ENCODE data around the gene RTRAF. TPM values are rescaled to one million over a fixed set of nuclear protein-coding genes. Genes with fewer than 3 reads are reported as not detected.

The RTRAF gene
- total and polyA plus RNA-seq, 2 of the 8 experiments (the other 6 are each of a cell fraction or from before 2014, with no cell fraction given) = 149 to 359 TPM

DNA sequence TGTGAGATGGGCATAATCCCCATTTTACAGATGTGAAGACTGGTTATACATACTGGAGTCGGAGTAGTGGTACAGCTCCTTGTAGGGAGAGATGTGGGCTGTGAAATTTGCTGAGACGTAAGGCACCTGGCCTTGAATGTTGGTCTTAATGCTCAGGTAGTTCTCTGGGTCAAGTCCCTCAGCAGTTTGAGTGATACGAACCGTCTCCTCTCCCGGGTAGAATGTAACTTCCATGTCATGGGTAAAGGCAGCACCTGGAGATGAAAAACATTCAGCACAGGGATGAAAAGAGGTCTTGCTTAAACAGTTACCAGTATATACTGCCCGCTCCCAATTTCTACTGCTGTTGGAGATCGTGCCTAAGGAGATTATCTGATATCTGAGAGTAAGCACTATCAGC is 51.3 kb downstream of the RTRAF start (continued):
- TF ChIP-seq, protein P1, sequence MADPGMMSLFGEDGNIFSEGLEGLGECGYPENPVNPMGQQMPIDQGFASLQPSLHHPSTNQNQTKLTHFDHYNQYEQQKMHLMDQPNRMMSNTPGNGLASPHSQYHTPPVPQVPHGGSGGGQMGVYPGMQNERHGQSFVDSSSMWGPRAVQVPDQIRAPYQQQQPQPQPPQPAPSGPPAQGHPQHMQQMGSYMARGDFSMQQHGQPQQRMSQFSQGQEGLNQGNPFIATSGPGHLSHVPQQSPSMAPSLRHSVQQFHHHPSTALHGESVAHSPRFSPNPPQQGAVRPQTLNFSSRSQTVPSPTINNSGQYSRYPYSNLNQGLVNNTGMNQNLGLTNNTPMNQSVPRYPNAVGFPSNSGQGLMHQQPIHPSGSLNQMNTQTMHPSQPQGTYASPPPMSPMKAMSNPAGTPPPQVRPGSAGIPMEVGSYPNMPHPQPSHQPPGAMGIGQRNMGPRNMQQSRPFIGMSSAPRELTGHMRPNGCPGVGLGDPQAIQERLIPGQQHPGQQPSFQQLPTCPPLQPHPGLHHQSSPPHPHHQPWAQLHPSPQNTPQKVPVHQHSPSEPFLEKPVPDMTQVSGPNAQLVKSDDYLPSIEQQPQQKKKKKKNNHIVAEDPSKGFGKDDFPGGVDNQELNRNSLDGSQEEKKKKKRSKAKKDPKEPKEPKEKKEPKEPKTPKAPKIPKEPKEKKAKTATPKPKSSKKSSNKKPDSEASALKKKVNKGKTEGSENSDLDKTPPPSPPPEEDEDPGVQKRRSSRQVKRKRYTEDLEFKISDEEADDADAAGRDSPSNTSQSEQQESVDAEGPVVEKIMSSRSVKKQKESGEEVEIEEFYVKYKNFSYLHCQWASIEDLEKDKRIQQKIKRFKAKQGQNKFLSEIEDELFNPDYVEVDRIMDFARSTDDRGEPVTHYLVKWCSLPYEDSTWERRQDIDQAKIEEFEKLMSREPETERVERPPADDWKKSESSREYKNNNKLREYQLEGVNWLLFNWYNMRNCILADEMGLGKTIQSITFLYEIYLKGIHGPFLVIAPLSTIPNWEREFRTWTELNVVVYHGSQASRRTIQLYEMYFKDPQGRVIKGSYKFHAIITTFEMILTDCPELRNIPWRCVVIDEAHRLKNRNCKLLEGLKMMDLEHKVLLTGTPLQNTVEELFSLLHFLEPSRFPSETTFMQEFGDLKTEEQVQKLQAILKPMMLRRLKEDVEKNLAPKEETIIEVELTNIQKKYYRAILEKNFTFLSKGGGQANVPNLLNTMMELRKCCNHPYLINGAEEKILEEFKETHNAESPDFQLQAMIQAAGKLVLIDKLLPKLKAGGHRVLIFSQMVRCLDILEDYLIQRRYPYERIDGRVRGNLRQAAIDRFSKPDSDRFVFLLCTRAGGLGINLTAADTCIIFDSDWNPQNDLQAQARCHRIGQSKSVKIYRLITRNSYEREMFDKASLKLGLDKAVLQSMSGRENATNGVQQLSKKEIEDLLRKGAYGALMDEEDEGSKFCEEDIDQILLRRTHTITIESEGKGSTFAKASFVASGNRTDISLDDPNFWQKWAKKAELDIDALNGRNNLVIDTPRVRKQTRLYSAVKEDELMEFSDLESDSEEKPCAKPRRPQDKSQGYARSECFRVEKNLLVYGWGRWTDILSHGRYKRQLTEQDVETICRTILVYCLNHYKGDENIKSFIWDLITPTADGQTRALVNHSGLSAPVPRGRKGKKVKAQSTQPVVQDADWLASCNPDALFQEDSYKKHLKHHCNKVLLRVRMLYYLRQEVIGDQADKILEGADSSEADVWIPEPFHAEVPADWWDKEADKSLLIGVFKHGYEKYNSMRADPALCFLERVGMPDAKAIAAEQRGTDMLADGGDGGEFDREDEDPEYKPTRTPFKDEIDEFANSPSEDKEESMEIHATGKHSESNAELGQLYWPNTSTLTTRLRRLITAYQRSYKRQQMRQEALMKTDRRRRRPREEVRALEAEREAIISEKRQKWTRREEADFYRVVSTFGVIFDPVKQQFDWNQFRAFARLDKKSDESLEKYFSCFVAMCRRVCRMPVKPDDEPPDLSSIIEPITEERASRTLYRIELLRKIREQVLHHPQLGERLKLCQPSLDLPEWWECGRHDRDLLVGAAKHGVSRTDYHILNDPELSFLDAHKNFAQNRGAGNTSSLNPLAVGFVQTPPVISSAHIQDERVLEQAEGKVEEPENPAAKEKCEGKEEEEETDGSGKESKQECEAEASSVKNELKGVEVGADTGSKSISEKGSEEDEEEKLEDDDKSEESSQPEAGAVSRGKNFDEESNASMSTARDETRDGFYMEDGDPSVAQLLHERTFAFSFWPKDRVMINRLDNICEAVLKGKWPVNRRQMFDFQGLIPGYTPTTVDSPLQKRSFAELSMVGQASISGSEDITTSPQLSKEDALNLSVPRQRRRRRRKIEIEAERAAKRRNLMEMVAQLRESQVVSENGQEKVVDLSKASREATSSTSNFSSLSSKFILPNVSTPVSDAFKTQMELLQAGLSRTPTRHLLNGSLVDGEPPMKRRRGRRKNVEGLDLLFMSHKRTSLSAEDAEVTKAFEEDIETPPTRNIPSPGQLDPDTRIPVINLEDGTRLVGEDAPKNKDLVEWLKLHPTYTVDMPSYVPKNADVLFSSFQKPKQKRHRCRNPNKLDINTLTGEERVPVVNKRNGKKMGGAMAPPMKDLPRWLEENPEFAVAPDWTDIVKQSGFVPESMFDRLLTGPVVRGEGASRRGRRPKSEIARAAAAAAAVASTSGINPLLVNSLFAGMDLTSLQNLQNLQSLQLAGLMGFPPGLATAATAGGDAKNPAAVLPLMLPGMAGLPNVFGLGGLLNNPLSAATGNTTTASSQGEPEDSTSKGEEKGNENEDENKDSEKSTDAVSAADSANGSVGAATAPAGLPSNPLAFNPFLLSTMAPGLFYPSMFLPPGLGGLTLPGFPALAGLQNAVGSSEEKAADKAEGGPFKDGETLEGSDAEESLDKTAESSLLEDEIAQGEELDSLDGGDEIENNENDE (IDR thresholded peaks at IDR 0.05; ENCODE audit: insufficient replicate concordance, low read length) = no peak
- TF ChIP-seq JUN (IDR thresholded peaks at IDR 0.05; ENCODE audit: low read depth, low read length) (no peak), SUZ12 (IDR thresholded peaks at IDR 0.05; ENCODE audit: low read length) (no peak), CHD2 (IDR thresholded peaks at IDR 0.05; ENCODE audit: low read length) (no peak), SRF (IDR thresholded peaks at IDR 0.05; ENCODE audit: low read depth, low read length) (no peak), TEAD4 (IDR thresholded peaks at IDR 0.05; ENCODE audit: low read depth, low read length) (no peak), RAD21 (IDR thresholded peaks at IDR 0.05 in 1 of 2, conservative IDR thresholded peaks at IDR 0.05 in 1 of 2; ENCODE audit: low read depth in 2 of 2, low read length in 2 of 2) (no peak), CBX5 (IDR thresholded peaks at IDR 0.05; ENCODE audit: low read depth, low read length) (no peak)
- TF ChIP-seq, protein P2, sequence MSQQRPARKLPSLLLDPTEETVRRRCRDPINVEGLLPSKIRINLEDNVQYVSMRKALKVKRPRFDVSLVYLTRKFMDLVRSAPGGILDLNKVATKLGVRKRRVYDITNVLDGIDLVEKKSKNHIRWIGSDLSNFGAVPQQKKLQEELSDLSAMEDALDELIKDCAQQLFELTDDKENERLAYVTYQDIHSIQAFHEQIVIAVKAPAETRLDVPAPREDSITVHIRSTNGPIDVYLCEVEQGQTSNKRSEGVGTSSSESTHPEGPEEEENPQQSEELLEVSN (IDR thresholded peaks at IDR 0.05) = no peak

Data from H1 (cell line).